HG03139 (cell line): ENCODE data around the gene CDH2.

Source experiments
- ATAC-seq: cut with Tn5 transposase; IDR thresholded peaks from one replicate; pipeline ENCODE4 v1.9.1; 2021; ENCODE audit not compliant: unreplicated experiment

The CDH2 gene

GRCh38 chr18:28176948-28177827 lies at the start of gene CDH2:
CDH2 (minus strand) TSS chr18:28177130; CDS start chr18:28177022, 108 bp downstream.
- no peak for ATAC-seq

GRCh38 chr18:28212060-28212459 lies 35.1 kb upstream of the CDH2 start:
- ATAC-seq, result no peak

GRCh38 chr18:28208712-28209265 lies 31.9 kb upstream of the CDH2 start:
- no peak for ATAC-seq

- ATAC-seq, result no peak
Observed at GRCh38 chr18:28208268-28208667, 31.3 kb upstream of the CDH2 start.

- no peak for ATAC-seq
Observed at GRCh38 chr18:28204154-28204553, 27.2 kb upstream of the CDH2 start.

GRCh38 chr18:28201056-28201455 lies 24.1 kb upstream of the CDH2 start:
- ATAC-seq, result no peak

GRCh38 chr18:28198620-28199019 lies 21.7 kb upstream of the CDH2 start:
- no peak for ATAC-seq

- no peak for ATAC-seq
Observed at GRCh38 chr18:28193177-28193778, 16.3 kb upstream of the CDH2 start.

- no peak for ATAC-seq
Observed at GRCh38 chr18:28189400-28190239, 12.7 kb upstream of the CDH2 start.

- ATAC-seq, result no peak
Observed at GRCh38 chr18:28185121-28185520, 8.2 kb upstream of the CDH2 start.

GRCh38 chr18:28183418-28184078 lies 6.6 kb upstream of the CDH2 start:
- ATAC-seq, result no peak

GRCh38 chr18:28181616-28182015 lies 4.7 kb upstream of the CDH2 start:
- no peak for ATAC-seq

GRCh38 chr18:28178720-28179119 lies 1.8 kb upstream of the CDH2 start:
- ATAC-seq, result no peak

GRCh38 chr18:28177828-28178635 lies 1.1 kb upstream of the CDH2 start:
- ATAC-seq, result no peak

GRCh38 chr18:28176698-28176947 lies 307 bp downstream of the CDH2 start:
- ATAC-seq, result no peak

GRCh38 chr18:28175930-28176697 lies 816 bp downstream of the CDH2 start:
- no peak for ATAC-seq

GRCh38 chr18:28175150-28175929 lies 1.6 kb downstream of the CDH2 start:
- no peak for ATAC-seq

GRCh38 chr18:28174181-28174905 lies 2.6 kb downstream of the CDH2 start:
- ATAC-seq, result no peak
